Neuronal stem cell (in vitro differentiated cells): ENCODE measurements around the gene KCNK1.

ENCODE experiments used
- DNase-seq: peaks from one replicate; pipeline ENCODE4 v3.0.0-alpha.2; 2013; ENCODE audit warnings: low spot score
- H2AFZ ChIP-seq: one replicate; pipeline ENCODE4 v1.6.1; 2013; ENCODE audit warnings: mild to moderate bottlenecking, low read length, inconsistent platforms
- H2AK5ac ChIP-seq: 2 replicates; pipeline ENCODE4 v1.6.1; 2013; ENCODE audit warnings: low read depth, mild to moderate bottlenecking, inconsistent platforms, low read length, moderate library complexity, mixed read lengths
- H2BK120ac ChIP-seq: 2 replicates; pipeline ENCODE4 v1.6.1; 2013; ENCODE audit warnings: low read depth, mild to moderate bottlenecking, inconsistent platforms, low read length, moderate library complexity, mixed read lengths
- H2BK12ac ChIP-seq: one replicate; pipeline ENCODE4 v1.6.1; 2013; ENCODE audit warnings: low read length, inconsistent platforms
- H2BK15ac ChIP-seq: 2 replicates; pipeline ENCODE4 v1.6.1; 2013; ENCODE audit warnings: mild to moderate bottlenecking, low read length, inconsistent platforms, mixed read lengths
- H2BK5ac ChIP-seq: one replicate; pipeline ENCODE4 v1.6.1; 2013; ENCODE audit warnings: inconsistent platforms, mild to moderate bottlenecking, low read length, moderate library complexity
- H3K14ac ChIP-seq: one replicate; pipeline ENCODE4 v1.6.1; 2013; ENCODE audit warnings: low read length, inconsistent platforms
- H3K18ac ChIP-seq: 2 replicates; pipeline ENCODE4 v1.6.1; 2013; ENCODE audit warnings: low read length, inconsistent platforms
- H3K23ac ChIP-seq: 2 replicates; pipeline ENCODE4 v1.6.1; 2013; ENCODE audit warnings: low read depth, mild to moderate bottlenecking, mixed read lengths, low read length, inconsistent platforms; ENCODE audit not compliant: poor library complexity
- H3K27ac ChIP-seq: replicated peaks from 3 replicates; pipeline ENCODE4 v1.5.1; 2013; ENCODE audit warnings: low read length, inconsistent platforms
- H3K27me3 ChIP-seq, 3 experiments: 2 replicates each; pipeline ENCODE4 v1.6.1; 2013; ENCODE audit warnings: low read length in 3 of 3, mild to moderate bottlenecking in 2 of 3, inconsistent platforms in 1 of 3, low read depth in 1 of 3, mixed read lengths in 1 of 3, moderate library complexity in 1 of 3; ENCODE audit not compliant: control insufficient read depth in 3 of 3, insufficient read depth in 3 of 3
- H3K36me3 ChIP-seq, 2 donors: replicated peaks in 1 of 2; 2 replicates each; pipeline ENCODE4 v1.6.1; 2013; ENCODE audit warnings: low read length in 2 of 2; ENCODE audit not compliant: control insufficient read depth in 2 of 2, insufficient read depth in 2 of 2
- H3K4ac ChIP-seq: 2 replicates; pipeline ENCODE4 v1.6.1; 2013; ENCODE audit warnings: inconsistent platforms, mild to moderate bottlenecking, low read length, moderate library complexity
- H3K4me1 ChIP-seq, 2 donors: 1 replicate in 1 of 2; 2 replicates in 1 of 2; pipeline ENCODE4 v1.6.1; 2013; ENCODE audit warnings: low read length in 2 of 2, low read depth in 1 of 2; ENCODE audit not compliant: control insufficient read depth in 2 of 2, insufficient read depth in 1 of 2
- H3K4me2 ChIP-seq: one replicate; pipeline ENCODE4 v1.6.1; 2013; ENCODE audit warnings: mild to moderate bottlenecking, low read length, inconsistent platforms; ENCODE audit not compliant: insufficient read depth, poor library complexity, severe bottlenecking
- H3K4me3 ChIP-seq, 2 donors: 2 replicates each; pipeline ENCODE4 v1.5.1; 2013; ENCODE audit warnings: low read length in 2 of 2, mild to moderate bottlenecking in 2 of 2, inconsistent platforms in 1 of 2, moderate library complexity in 1 of 2
- H3K79me1 ChIP-seq: one replicate; pipeline ENCODE4 v1.6.1; 2013; ENCODE audit warnings: low read depth, mild to moderate bottlenecking, inconsistent platforms, low read length, moderate library complexity
- H3K9ac ChIP-seq: one replicate; pipeline ENCODE4 v1.6.1; 2013; ENCODE audit warnings: mild to moderate bottlenecking, low read depth, low read length, inconsistent platforms; ENCODE audit not compliant: poor library complexity
- H3K9me3 ChIP-seq, 2 donors: replicated peaks in 1 of 2; 2 replicates each; pipeline versions ENCODE3 to v1.6.1; 2013; ENCODE audit warnings: low read length in 2 of 2, mild to moderate bottlenecking in 2 of 2, inconsistent platforms in 1 of 2, low read depth in 1 of 2, mixed read lengths in 1 of 2, moderate library complexity in 1 of 2; ENCODE audit not compliant: control insufficient read depth in 2 of 2, insufficient read depth in 1 of 2
- H4K8ac ChIP-seq: one replicate; pipeline ENCODE4 v1.6.1; 2013; ENCODE audit warnings: low read depth, mild to moderate bottlenecking, inconsistent platforms, low read length, moderate library complexity
- H4K91ac ChIP-seq: one replicate; pipeline ENCODE4 v1.6.1; 2013; ENCODE audit warnings: low read length, low read depth, mild to moderate bottlenecking, inconsistent platforms; ENCODE audit not compliant: poor library complexity
- WGBS, 2 donors: extraction: QIAGEN DNeasy Blood & Tissue Kit; methylation state at CpG; one replicate each; pipeline ENCODE4 v1.1.7; 2013; ENCODE audit warnings: missing lambda C conversion rate in 2 of 2, mixed read lengths in 1 of 2; ENCODE audit not compliant: insufficient read length in 2 of 2, insufficient replicate concordance in 1 of 2; ENCODE audit errors: extremely low coverage in 2 of 2; 5-methylcytosine and 5-hydroxymethylcytosine counted together

Gene KCNK1

DNA sequence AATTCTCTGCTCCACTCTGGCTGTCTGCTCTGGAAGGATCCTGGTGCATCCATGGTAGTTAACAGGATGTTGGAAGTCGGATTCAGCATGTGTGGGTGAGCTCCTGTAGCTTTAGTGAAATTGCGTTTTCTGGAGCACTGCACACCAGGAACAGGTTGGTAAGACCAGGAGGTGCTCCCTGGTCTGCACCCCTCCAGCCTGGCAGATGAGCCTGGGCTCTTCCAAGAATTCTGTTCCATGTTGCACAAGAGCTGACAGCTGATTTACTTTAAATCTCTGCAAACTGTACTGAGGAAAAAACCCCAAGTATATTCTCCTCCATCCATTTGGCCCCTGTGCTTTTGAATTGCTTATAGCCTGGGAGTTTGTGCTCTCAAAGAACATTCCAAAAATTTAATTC lies 33.7 kb downstream of the KCNK1 start:
- Histone ChIP-seq H3K4ac (no peak overlapping the region), H3K14ac (no peak overlapping the region), H3K9me3 (no peaks in the 10 kb centered on the region), H2BK12ac (no peak overlapping the region), H4K8ac (no peak overlapping the region), H2BK120ac (no peak overlapping the region), H2BK15ac (no peak overlapping the region), H3K18ac (no peak overlapping the region), H3K23ac (no peak overlapping the region), H3K79me1 (no peaks in the 10 kb centered on the region), H3K27me3 (no peaks in the 10 kb centered on the region), H2BK5ac (no peak overlapping the region), H4K91ac (no peak overlapping the region), H2AK5ac (no peak overlapping the region), H3K27ac (no peak overlapping the region), H3K4me3 (no peak overlapping the region), H2AFZ (no peak overlapping the region), H3K4me2 (no peak overlapping the region), H3K9ac (no peak overlapping the region), H3K36me3 (no peaks in the 10 kb centered on the region), H3K4me1 (no peaks in the 10 kb centered on the region)
- WGBS, 2 donors = no CpG with 5 or more reads among the region's 2 CpGs
- DNase-seq = no peak

DNA sequence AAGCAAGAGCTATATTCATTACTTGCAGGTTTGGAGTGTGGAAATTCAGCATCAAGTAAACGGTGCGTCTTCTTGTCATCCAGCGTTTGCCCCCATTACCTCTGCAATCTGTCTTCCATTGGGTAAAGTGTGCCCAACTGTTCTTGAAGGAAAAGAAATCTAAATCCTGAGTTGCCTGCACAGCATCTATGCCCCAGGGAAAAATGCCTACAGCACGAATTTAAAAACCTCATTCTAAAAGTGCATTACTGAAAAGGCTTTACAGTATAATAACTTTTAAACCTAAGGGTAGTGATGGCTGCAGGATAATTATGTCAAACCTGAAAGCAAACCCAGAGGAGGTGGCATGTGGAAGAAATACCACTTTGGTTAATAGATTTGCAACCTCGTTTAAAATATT lies 37.2 kb downstream of the KCNK1 start:
- no peaks in the 10 kb centered on the region for H3K36me3 ChIP-seq
- H2AK5ac ChIP-seq = no peak overlapping the region
- no peaks in the 10 kb centered on the region for H3K27me3 ChIP-seq
- no peak overlapping the region for H3K27ac ChIP-seq
- no peak overlapping the region for H3K18ac ChIP-seq
- DNase-seq = no peak
- no peak overlapping the region for H2BK15ac ChIP-seq
- H2BK120ac ChIP-seq = no peak overlapping the region
- no peak overlapping the region for H3K4me2 ChIP-seq
- H3K4ac ChIP-seq = no peak overlapping the region
- H2BK5ac ChIP-seq = no peak overlapping the region
- H3K9me3 ChIP-seq = no peaks in the 10 kb centered on the region
- H2AFZ ChIP-seq = no peak overlapping the region
- no peaks in the 10 kb centered on the region for H3K4me1 ChIP-seq
- H4K91ac ChIP-seq = no peak overlapping the region
- no CpG with 5 or more reads among the region's 5 CpGs for WGBS, 2 donors
- H3K14ac ChIP-seq = no peak overlapping the region
- no peaks in the 10 kb centered on the region for H3K79me1 ChIP-seq
- no peak overlapping the region for H3K23ac ChIP-seq
- H3K4me3 ChIP-seq = no peak overlapping the region
- no peak overlapping the region for H3K9ac ChIP-seq
- H4K8ac ChIP-seq = no peak overlapping the region
- no peak overlapping the region for H2BK12ac ChIP-seq

DNA sequence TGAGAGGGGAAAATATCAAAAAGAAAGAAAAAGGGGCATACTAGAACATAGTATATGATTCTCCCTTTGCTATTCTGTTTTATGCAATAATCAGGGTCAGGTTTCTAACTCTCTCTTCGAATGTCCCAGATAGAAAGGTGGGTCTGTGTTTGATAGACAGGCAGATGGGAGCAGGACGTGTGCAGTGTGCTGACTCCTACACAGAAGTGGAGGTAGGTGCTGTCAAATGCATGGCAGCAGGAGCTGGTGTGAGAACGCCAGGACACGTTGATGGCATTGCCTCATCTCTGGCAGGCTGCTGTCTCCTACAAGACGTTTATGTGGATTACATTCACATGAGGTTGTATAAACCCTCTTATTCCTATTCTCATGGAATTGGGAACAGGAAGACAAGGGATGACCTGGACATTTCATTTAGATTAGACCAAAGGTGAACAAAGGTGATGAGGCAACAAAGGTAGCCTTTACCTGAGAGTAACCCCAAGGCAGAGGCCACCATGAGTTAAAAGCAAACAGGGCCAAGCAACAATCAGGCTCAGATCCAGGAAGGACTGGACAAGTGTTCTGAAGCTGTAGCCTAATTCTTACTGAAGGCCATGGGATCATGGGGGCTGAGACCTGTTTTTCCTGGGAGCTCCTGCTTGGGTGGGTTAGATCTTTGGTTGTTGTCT lies 37.8 kb downstream of the KCNK1 start:
- Histone ChIP-seq H2BK120ac (no peak overlapping the region), H2BK12ac (no peak overlapping the region), H3K4me1 (no peaks in the 10 kb centered on the region), H2AFZ (no peak overlapping the region), H3K79me1 (no peaks in the 10 kb centered on the region), H2AK5ac (no peak overlapping the region), H4K8ac (no peak overlapping the region), H2BK15ac (no peak overlapping the region), H3K4ac (no peak overlapping the region), H3K4me3 (no peak overlapping the region), H3K14ac (no peak overlapping the region), H4K91ac (no peak overlapping the region), H3K27me3 (no peaks in the 10 kb centered on the region), H3K4me2 (no peak overlapping the region), H3K27ac (no peak overlapping the region), H3K23ac (no peak overlapping the region), H3K9me3 (no peaks in the 10 kb centered on the region), H3K36me3 (no peaks in the 10 kb centered on the region), H3K9ac (no peak overlapping the region), H3K18ac (no peak overlapping the region), H2BK5ac (no peak overlapping the region)
- no peak for DNase-seq
- no CpG with 5 or more reads among the region's 5 CpGs for WGBS, 2 donors

DNA sequence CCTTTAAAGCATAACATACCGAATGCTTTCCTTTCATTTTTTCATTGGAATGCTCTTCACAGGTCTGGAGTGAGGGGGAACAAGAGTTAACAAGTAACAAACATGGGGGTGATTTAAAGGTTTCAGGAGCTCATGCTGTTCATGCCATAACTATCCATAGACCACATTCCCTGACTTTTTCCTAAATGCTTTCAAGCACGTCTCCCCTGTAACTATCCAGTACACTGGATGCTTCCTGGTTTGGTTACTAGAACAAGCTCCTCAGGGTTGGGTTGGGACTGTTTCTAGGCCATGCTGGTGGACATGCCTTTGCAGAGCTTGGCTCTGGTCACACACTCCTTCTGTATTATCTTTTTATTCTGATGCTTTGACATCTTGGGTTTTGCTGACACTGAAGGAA lies 38.6 kb downstream of the KCNK1 start:
- Histone ChIP-seq H2BK12ac (no peak overlapping the region), H2BK5ac (no peak overlapping the region), H3K4me2 (no peak overlapping the region), H3K18ac (no peak overlapping the region), H3K4ac (no peak overlapping the region), H3K27ac (no peak overlapping the region), H2AFZ (no peak overlapping the region), H3K4me3 (no peak overlapping the region), H3K4me1 (no peaks in the 10 kb centered on the region), H4K8ac (no peak overlapping the region), H2AK5ac (no peak overlapping the region), H3K27me3 (no peaks in the 10 kb centered on the region), H4K91ac (no peak overlapping the region), H3K79me1 (no peaks in the 10 kb centered on the region), H2BK15ac (no peak overlapping the region), H3K23ac (no peak overlapping the region), H3K36me3 (no peaks in the 10 kb centered on the region), H3K14ac (no peak overlapping the region), H2BK120ac (no peak overlapping the region), H3K9me3 (no peaks in the 10 kb centered on the region), H3K9ac (no peak overlapping the region)
- whole genome bisulfite sequencing, 2 donors = no CpG with 5 or more reads among the region's 2 CpGs
- DNase-seq = no peak
